ENCODE measurements around the gene CAMK1G.

Gene CAMK1G

DNA sequence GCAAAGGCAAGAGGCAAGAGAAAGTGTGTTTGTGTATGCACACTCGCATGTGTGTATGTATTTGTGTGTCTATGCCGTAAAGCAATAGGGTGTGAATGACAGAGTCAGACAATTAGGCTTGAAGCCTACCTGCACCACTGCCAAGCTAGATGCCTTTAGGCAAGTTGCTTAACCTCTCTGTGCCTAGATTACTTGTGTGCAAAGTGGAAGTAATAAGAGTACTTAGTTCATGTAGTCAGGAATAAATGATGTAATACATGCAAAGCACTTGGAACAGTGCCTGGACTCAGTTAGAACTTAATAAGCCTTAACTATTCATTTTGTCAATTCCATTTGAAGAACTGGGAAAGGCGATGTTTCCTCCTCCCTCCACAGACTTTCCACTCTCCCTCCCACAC, 37.0 kb downstream of the CAMK1G start:
- DNase-seq = no peak

DNA sequence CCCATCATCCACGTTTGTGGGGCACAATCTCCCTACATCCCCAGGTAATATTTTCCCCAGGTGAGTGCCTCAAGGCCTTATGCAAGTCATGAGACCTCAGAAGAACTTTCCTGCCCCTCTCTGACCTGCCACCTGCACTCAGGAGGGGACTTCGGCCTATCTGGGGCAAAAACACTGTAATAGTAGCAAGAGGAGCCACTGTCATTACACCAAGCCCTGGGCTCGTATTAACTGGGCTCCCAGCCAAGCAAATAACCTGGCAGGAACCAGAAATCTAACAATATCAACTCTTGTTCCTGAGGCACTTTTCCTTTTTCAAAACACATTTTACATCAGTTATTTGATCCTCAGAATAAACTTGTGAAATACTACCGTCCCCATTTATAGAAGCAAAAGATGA, 37.8 kb downstream of the CAMK1G start:
- no peak for DNase-seq

GRCh38 chr1:209621741-209622655, 38.5 kb downstream of the CAMK1G start:
- DNase-seq = no peak

GRCh38 chr1:209622841-209623829, 39.6 kb downstream of the CAMK1G start:
- no peak for DNase-seq

- DNase-seq = no peak
Observed at GRCh38 chr1:209624558-209625549, 41.3 kb downstream of the CAMK1G start.

- no peak for DNase-seq
Observed at GRCh38 chr1:209625791-209626285, 42.3 kb downstream of the CAMK1G start.

GRCh38 chr1:209626346-209627026, 43.0 kb downstream of the CAMK1G start:
- DNase-seq = no peak

GRCh38 chr1:209627027-209627731, 43.7 kb downstream of the CAMK1G start:
- DNase-seq = no peak

DNA sequence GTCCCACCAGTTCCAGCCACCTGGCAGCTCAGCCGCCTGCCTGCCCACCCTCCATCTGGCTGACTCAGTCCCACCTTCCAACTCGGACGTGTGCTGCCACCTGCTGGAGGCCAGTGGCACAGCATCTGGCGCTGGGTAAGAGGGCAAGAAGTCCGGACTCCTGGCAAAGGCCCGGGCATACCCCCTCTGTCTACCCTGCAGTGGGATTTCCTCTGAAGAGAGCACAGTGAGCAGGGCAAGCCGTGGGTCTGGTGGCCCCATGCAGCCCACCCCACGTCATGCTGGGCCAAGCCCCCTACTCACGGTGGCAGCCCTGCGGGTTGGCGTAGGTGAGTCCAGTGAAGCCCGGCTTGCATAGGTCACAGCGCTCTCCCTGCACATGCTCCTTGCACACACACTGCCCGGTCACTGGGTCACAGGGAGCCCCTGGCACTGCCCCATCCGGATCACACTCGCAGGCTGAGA, 44.2 kb downstream of the CAMK1G start:
- DNase-seq = peak; percentile 85

GRCh38 chr1:209628618-209629299, 45.2 kb downstream of the CAMK1G start:
- no peak for DNase-seq

DNA sequence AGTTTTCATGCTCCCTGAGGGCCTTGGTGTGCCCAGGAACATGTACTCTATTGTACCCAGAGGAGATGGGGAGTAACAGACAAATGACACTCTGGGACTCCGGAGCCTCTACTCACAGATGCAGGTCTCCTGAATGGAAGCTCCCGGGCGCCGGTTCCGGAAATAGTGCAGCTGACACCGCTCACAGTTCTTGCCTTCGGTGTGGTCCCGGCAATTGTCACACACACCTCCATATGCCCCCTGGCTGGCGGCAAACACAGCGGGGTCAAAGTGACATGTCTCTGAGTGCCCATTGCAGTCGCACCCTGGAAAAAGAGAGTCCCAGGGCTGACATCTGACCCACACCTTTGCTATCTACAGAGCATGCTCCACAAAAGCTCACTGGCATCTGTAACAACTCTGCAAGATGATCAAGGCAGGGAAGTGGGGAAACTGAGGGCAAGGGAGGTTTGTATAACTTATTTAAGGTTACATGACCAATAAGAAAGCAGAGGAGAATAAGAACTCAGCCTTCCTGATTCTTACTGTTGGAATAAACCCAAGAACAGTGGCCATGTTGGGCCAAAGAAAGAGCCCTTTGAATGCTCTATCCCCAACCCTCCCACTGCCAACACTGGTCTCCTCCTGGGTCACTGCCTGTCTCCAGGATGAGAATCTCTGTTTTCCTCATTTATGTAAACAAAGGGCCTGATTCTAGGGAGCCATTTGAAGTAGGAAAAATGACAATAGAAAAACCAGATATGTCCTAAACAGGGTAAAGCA, 46.3 kb downstream of the CAMK1G start:
- no peak for DNase-seq

DNA sequence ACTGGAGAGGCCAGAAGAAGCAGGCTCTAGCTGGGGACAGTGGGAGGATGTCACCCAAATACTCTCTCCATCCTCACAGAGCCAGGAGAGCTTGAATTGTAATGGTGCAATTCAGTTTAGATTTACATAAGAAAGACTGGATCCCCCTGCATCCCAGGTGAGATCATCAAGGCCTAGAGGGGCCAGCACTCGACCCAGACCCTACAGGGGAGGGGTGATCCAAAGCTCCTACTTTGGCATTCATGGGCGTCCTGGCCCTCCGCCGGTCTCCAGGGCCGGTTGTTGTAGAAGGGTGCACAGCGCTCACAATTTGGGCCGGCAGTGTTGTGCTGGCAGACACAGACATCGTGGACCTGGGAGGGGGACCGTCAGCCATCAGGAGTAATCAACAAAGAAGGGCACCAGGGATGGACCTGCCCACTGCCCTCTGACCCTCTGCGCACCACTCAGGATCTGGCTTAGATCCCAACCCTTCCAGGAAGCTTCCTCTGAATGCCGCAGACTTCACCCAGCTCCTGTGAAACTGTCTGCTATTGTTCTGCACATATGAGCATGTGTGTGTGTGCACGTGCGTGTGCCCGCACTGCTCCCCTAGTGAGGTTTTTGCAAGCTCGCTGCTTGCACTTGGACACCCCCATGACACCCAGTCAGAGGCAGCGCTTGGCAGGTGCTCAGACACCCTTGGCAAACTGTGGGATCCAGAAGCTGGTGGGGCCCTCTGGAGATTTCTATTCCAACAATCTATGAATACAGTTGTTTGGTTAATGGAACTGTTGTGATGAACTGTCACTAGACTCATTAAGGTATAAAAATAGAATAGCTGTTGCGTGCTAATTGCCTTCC, 47.1 kb downstream of the CAMK1G start:
- DNase-seq = no peak

DNA sequence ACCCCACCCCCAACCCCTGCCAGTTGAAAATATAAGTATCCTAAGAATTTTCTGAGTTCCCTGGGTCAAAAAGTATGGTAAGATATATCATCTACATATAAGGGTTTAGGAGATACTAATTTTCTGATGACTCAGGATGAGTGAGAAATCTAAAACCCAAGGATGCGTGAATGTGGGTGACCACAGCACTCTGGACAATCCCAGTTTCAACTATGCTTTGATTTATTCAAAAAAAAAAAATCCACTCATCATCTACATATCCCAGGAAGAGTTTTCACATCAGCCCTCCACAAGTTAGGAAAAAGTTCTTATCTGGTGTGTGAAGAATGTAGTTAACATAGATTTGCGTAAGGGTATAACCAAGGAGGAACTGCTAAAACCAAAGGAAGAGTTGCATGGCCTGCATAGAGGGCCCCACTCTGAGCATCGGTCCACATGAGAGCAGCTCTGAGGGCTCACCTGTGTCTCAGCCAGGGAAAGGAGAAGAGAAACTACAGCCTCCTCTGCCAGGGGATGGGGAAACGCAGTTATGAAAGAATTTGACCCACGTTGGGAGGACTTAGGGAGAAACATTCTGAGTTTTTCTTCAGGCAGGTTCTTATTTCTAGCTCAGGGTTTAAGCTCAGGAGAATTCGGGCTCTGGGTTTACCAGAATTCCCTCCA, 50.0 kb downstream of the CAMK1G start:
- no peak for DNase-seq

GRCh38 chr1:209634005-209634737, 50.7 kb downstream of the CAMK1G start:
- DNase-seq = no peak

- no peak for DNase-seq
Observed at GRCh38 chr1:209635850-209636249, 52.3 kb downstream of the CAMK1G start.

- no peak for DNase-seq
Observed at GRCh38 chr1:209641832-209642172, 58.3 kb downstream of the CAMK1G start.

DNA sequence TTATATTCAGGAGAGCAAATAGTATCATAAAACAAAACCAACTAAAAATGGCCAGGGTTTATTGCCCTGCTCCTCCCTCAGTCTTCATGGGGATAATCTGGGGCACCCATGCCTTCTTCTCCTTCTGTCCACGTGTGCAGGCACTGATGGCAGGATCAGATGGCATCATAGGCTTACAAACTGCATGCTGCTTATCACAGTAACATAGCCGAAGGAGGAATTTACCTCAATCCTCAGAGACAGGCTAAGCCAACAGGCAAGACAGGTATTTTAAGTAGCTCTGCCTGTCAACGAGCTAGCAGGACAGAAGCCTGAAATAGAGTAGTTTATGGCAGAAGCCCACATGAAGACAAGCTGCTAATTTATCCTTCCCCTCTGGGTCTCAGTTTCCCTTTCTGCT, 59.3 kb downstream of the CAMK1G start:
- DNase-seq = no peak

Measured in CD4-positive, alpha-beta T cell treated with Interleukin-17A for 4 hours (primary cell).